Vagina (tissue), 2 donors: Measurements from ENCODE around the gene RNU5B-1. TPM values are rescaled to one million over a fixed set of nuclear protein-coding genes. Genes with fewer than 3 reads are reported as not detected.

Experiments
- DNase-seq, 2 donors: peaks; one replicate each; pipeline ENCODE4 v3.0.0-alpha.2; 2017; ENCODE audit errors: extremely low spot score in 2 of 2
- H3K27ac ChIP-seq: fragments of 200-600 bp; sonication (generic); one replicate; pipeline ENCODE4 v1.5.1; 2019
- H3K27me3 ChIP-seq: fragments of 200-600 bp; sonication (generic); one replicate; pipeline ENCODE4 v1.5.1; 2019
- H3K36me3 ChIP-seq, 2 donors: fragments of 200-600 bp; sonication (generic); one replicate each; pipeline ENCODE4 v1.5.1; 2017 to 2019
- H3K4me1 ChIP-seq: fragments of 200-600 bp; sonication (generic); one replicate; pipeline ENCODE4 v1.5.1; 2019
- H3K4me3 ChIP-seq, 2 donors: fragments of 200-600 bp; sonication (generic); 1 replicate in 1 of 2; 2 replicates in 1 of 2; pipeline ENCODE4 v1.5.1; 2016 to 2019
- H3K9me3 ChIP-seq: fragments of 200-600 bp; sonication (generic); one replicate; pipeline ENCODE4 v1.5.1; 2019
- CTCF ChIP-seq, 3 experiments: fragments of 450-650 bp in 2 of 3; fragments of 200-600 bp in 1 of 3; sonication (generic) in 1 of 3; IDR thresholded peaks; one replicate each; pipeline ENCODE4 v1.5.1; 2017 to 2019; ENCODE audit warnings: antibody characterized with exemption in 3 of 3, mild to moderate bottlenecking in 2 of 3, moderate library complexity in 2 of 3
- POLR2A ChIP-seq, 2 donors: fragments of 450-650 bp; IDR thresholded peaks; one replicate each; pipeline ENCODE4 v1.6.1; 2017; ENCODE audit warnings: antibody characterized with exemption in 2 of 2, mild to moderate bottlenecking in 2 of 2, moderate library complexity in 2 of 2
- POLR2AphosphoS5 ChIP-seq, 2 donors: sonication (generic); formaldehyde crosslinking; IDR thresholded peaks; one replicate each; pipeline ENCODE4 v1.9.0; 2017; ENCODE audit warnings: antibody characterized with exemption in 2 of 2, mild to moderate bottlenecking in 2 of 2, low read depth in 1 of 2; ENCODE audit not compliant: insufficient read depth in 1 of 2
- intact Hi-C: fragments of 100-400 bp; cut with DNase I; formaldehyde crosslinking; loops from one replicate; pipeline ENCODE4 v1.15.1; 2023
- total RNA-seq: library from RNA; depleted of rRNA; stranded (reverse); fragments of >200 nt; gene quantifications from one replicate; pipeline ENCODE4 v1.2.3, GENCODE V29; 2016

Gene RNU5B-1
- total RNA-seq, 1 donor from 2014 or later = not detected

GRCh38 chr15:65342493-65342892, 38.0 kb downstream of the RNU5B-1 start:
- intact Hi-C loops = no loop called here
- no peak overlapping the region for H3K4me3 ChIP-seq

GRCh38 chr15:65343374-65343981, 39.0 kb downstream of the RNU5B-1 start:
- intact Hi-C loops = no loop called here
- no peak for DNase-seq
- Histone ChIP-seq H3K4me1 (no peaks in the 10 kb centered on the region), H3K9me3 (no peaks in the 10 kb centered on the region), H3K36me3 (no peaks in the 10 kb centered on the region), H3K4me3 (no peak overlapping the region), H3K27me3 (no peaks in the 10 kb centered on the region), H3K27ac (no peak overlapping the region)
- TF ChIP-seq POLR2A (IDR thresholded peaks at IDR 0.05) (no peak), CTCF (IDR thresholded peaks at IDR 0.05) (no peak), POLR2AphosphoS5 (IDR thresholded peaks at IDR 0.05; ENCODE audit: insufficient read depth in 1 of 2, low read depth in 1 of 2) (no peak)

More at GRCh38 chr15:65342493-65342892, 38.0 kb downstream of the RNU5B-1 start:
- no peak overlapping the region for H3K27ac ChIP-seq
- H3K9me3 ChIP-seq = no peaks in the 10 kb centered on the region
- no peaks in the 10 kb centered on the region for H3K4me1 ChIP-seq
- no peak for TF ChIP-seq POLR2AphosphoS5 (IDR thresholded peaks at IDR 0.05; ENCODE audit: insufficient read depth in 1 of 2, low read depth in 1 of 2)
- TF ChIP-seq POLR2A (IDR thresholded peaks at IDR 0.05) = no peak
- TF ChIP-seq CTCF (IDR thresholded peaks at IDR 0.05) = no peak
- DNase-seq = no peak
- no peaks in the 10 kb centered on the region for H3K36me3 ChIP-seq
- H3K27me3 ChIP-seq = no peaks in the 10 kb centered on the region

- DNase-seq = no peak
These were observed 39.9 kb downstream of the RNU5B-1 start for GRCh38 chr15:65344214-65344913.

GRCh38 chr15:65344914-65345275, 40.4 kb downstream of the RNU5B-1 start:
- Histone ChIP-seq H3K27ac (no peak overlapping the region), H3K27me3 (no peaks in the 10 kb centered on the region), H3K9me3 (no peaks in the 10 kb centered on the region), H3K4me1 (no peaks in the 10 kb centered on the region), H3K4me3 (no peak overlapping the region), H3K36me3 (no peaks in the 10 kb centered on the region)
- TF ChIP-seq POLR2AphosphoS5 (IDR thresholded peaks at IDR 0.05; ENCODE audit: insufficient read depth in 1 of 2, low read depth in 1 of 2) (no peak), CTCF (IDR thresholded peaks at IDR 0.05) (no peak), POLR2A (IDR thresholded peaks at IDR 0.05) (no peak)
- intact Hi-C loops = no loop called here
- DNase-seq = no peak

More at GRCh38 chr15:65344214-65344913, 39.9 kb downstream of the RNU5B-1 start:
- TF ChIP-seq POLR2AphosphoS5 (IDR thresholded peaks at IDR 0.05; ENCODE audit: insufficient read depth in 1 of 2, low read depth in 1 of 2) (no peak), POLR2A (IDR thresholded peaks at IDR 0.05) (no peak), CTCF (IDR thresholded peaks at IDR 0.05) (no peak)
- Histone ChIP-seq H3K27me3 (no peaks in the 10 kb centered on the region), H3K4me3 (no peak overlapping the region), H3K9me3 (no peaks in the 10 kb centered on the region), H3K36me3 (no peaks in the 10 kb centered on the region), H3K27ac (no peak overlapping the region), H3K4me1 (no peaks in the 10 kb centered on the region)
- intact Hi-C loops = no loop called here
